B cell (primary cell): ENCODE measurements around the gene RPP25L.

Experiments
- CTCF ChIP-seq: fragments of 200-600 bp; IDR thresholded peaks from one replicate; pipeline ENCODE4 v1.8.0; 2022; ENCODE audit warnings: antibody characterized with exemption, mild to moderate bottlenecking
- EZH2 ChIP-seq: IDR thresholded peaks from 2 replicates; pipeline ENCODE4 v1.6.1; 2012; ENCODE audit warnings: borderline replicate concordance, low read depth, mild to moderate bottlenecking, moderate library complexity, low read length; ENCODE audit not compliant: insufficient read depth, poor library complexity, severe bottlenecking

- no peak for TF ChIP-seq CTCF
- TF ChIP-seq EZH2 = no peak
Measured at GRCh38 chr9:34653151-34654072, 41.5 kb upstream of the RPP25L start.
